ENCODE data around the gene DCAF12.
"Not testable (repeated sequence)": the region's sequence is repeated elsewhere in the genome, so short reads cannot be mapped to it uniquely, and the experiment has no call there.

Gene DCAF12

GRCh38 chr9:34059281-34059680, 67.2 kb downstream of the DCAF12 start:
- no peak for DNase-seq

GRCh38 chr9:34049630-34050384, 76.7 kb downstream of the DCAF12 start:
- DNase-seq = no peak

GRCh38 chr9:34048727-34049629, 77.5 kb downstream of the DCAF12 start, which contains the start of gene UBAP2:
Gene UBAP2 (minus strand): TSS chr9:34048887. CDS start chr9:34017148, 31,739 bp downstream.
- peak; percentile 98 for DNase-seq

- DNase-seq = peak; percentile 56
Measured at GRCh38 chr9:34047864-34048726, 78.4 kb downstream of the DCAF12 start.

- no peak for DNase-seq
Measured at GRCh38 chr9:34046784-34047379, 79.6 kb downstream of the DCAF12 start.

GRCh38 chr9:34045903-34046302, 80.6 kb downstream of the DCAF12 start:
- DNase-seq = no peak

- not testable (repeated sequence) for DNase-seq
Measured at GRCh38 chr9:34042074-34042473, 84.4 kb downstream of the DCAF12 start.

GRCh38 chr9:34038851-34039250, 87.6 kb downstream of the DCAF12 start:
- not testable (repeated sequence) for DNase-seq

DNA sequence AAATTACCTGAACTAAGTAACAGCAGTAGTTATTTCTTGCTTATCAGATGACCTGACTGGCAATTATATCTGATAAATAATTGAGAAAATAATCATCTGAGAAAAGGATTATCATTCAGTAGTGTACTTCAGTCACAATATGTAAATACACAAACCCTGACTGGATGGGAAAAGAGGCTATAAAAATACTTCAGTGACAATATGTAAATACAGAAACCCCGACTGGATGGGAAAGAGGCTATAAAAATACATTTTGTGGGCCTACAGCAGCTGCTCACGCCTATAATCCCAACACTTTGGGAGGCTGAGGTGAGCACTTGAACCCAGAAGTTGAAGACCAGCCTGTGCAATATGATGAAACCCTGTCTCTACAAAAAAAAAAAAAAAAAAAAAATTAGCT, 88.9 kb downstream of the DCAF12 start:
- DNase-seq = no peak

DNA sequence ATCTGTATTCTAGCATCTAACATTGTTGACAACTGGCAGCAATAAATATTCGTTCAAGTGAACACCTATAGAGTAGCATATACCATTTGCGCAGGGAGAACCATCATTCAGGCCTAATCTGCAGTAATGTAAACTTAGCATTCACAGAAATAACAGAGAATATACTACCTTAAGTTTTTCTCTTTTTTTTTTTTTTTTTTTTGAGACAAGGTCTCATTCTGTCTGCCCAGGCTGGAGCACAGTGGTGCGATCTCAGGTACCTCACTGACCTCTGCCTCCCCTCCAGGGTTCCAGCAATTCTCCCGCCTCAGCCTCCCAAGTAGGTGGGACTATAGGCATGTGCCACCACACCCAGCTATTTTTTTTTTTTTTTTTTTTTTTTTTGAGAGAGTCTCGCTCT, 89.9 kb downstream of the DCAF12 start:
- no peak for DNase-seq
